H1 (cell line): Measurements from ENCODE around the gene TBX21. TPM values are rescaled to one million over a fixed set of nuclear protein-coding genes. Genes with fewer than 3 reads are reported as not detected.

Experiments
- CTCF ChIA-PET: fragments of 300-600 bp; sonication (Branson Sonifier 250); formaldehyde crosslinking; loops from one replicate; lab custom pipeline; 2021; ENCODE audit not compliant: partially characterized antibody; lab: Charles Lee
- POLR2A ChIA-PET: fragments of 300-600 bp; sonication (Branson Sonifier 250); formaldehyde crosslinking; loops from one replicate; lab custom pipeline; 2021; ENCODE audit warnings: inconsistent platforms; ENCODE audit not compliant: partially characterized antibody; lab: Charles Lee
- DNase-seq, 2 experiments: peaks; one replicate each; pipeline versions ENCODE4 v3.0.0 to v3.0.0-alpha.2; 2010 to 2022; ENCODE audit warnings: low spot score in 2 of 2, low read depth in 1 of 2, mixed read lengths in 1 of 2
- FAIRE-seq: peaks from 2 replicates; lab custom pipeline; 2011; peaks lifted over from hg19 to GRCh38; lab: Jason Lieb, UNC
- H2AFZ ChIP-seq: 2 replicates; pipeline ENCODE4 v1.8.1; 2012; ENCODE audit warnings: low read length, inconsistent platforms
- H2AK5ac ChIP-seq: 2 replicates; pipeline ENCODE4 v1.6.1; 2013; ENCODE audit warnings: low read depth, low read length
- H2BK120ac ChIP-seq: replicated peaks from 2 replicates; pipeline ENCODE3; 2013; ENCODE audit warnings: low read depth, low read length, inconsistent platforms
- H2BK12ac ChIP-seq: 2 replicates; pipeline ENCODE4 v1.6.1; 2013; ENCODE audit warnings: low read depth, low read length
- H2BK15ac ChIP-seq: 2 replicates; pipeline ENCODE4 v1.6.1; 2013; ENCODE audit warnings: low read length
- H2BK20ac ChIP-seq: 2 replicates; pipeline ENCODE4 v1.6.1; 2013; ENCODE audit warnings: low read length
- H2BK5ac ChIP-seq: 2 replicates; pipeline ENCODE4 v1.6.1; 2013; ENCODE audit warnings: low read depth, low read length
- H3K14ac ChIP-seq: 2 replicates; pipeline ENCODE4 v1.6.1; 2013; ENCODE audit warnings: inconsistent platforms; ENCODE audit not compliant: insufficient read length
- H3K18ac ChIP-seq: 2 replicates; pipeline ENCODE4 v1.6.1; 2013; ENCODE audit warnings: low read length; ENCODE audit errors: extremely low read depth
- H3K23ac ChIP-seq: 2 replicates; pipeline ENCODE4 v1.6.1; 2013; ENCODE audit warnings: inconsistent platforms; ENCODE audit not compliant: insufficient read length
- H3K23me2 ChIP-seq: 2 replicates; pipeline ENCODE4 v1.6.1; 2013; ENCODE audit warnings: low read depth, low read length
- H3K27ac ChIP-seq: 2 replicates; pipeline ENCODE4 v1.6.1; 2011; ENCODE audit warnings: low read depth, low read length, inconsistent platforms
- H3K27me3 ChIP-seq, 4 experiments: replicated peaks in 1 of 4; 1 replicate in 1 of 4; 2 replicates in 3 of 4; pipeline versions ENCODE4 v1.6.1 to v1.8.1; 2011 to 2013; ENCODE audit warnings: low read length in 3 of 4, mild to moderate bottlenecking in 3 of 4, inconsistent platforms in 2 of 4, mixed read lengths in 2 of 4, moderate library complexity in 1 of 4; ENCODE audit not compliant: control insufficient read depth in 3 of 4, insufficient read depth in 3 of 4; ENCODE audit errors: extremely low read depth in 1 of 4
- H3K36me3 ChIP-seq, 4 experiments: 2 replicates each; pipeline versions ENCODE4 v1.6.1 to v1.8.1; 2011 to 2013; ENCODE audit warnings: mild to moderate bottlenecking in 4 of 4, low read length in 3 of 4, moderate library complexity in 2 of 4, control low read depth in 1 of 4, inconsistent platforms in 1 of 4; ENCODE audit not compliant: insufficient read depth in 4 of 4, control insufficient read depth in 2 of 4
- H3K4ac ChIP-seq: replicated peaks from 2 replicates; pipeline ENCODE3; 2013; ENCODE audit warnings: low read length, low read depth, mixed read lengths, inconsistent platforms; ENCODE audit not compliant: insufficient read length
- H3K4me1 ChIP-seq, 4 experiments: replicated peaks in 1 of 4; 1 replicate in 1 of 4; 2 replicates in 3 of 4; pipeline versions ENCODE4 v1.6.1 to v1.8.1; 2011 to 2013; ENCODE audit warnings: low read length in 3 of 4, inconsistent platforms in 2 of 4, mixed read lengths in 1 of 4; ENCODE audit not compliant: insufficient read depth in 4 of 4, control insufficient read depth in 3 of 4
- H3K4me2 ChIP-seq, 2 experiments: 2 replicates each; pipeline versions ENCODE4 v1.6.1 to v1.8.1; 2011 to 2013; ENCODE audit warnings: low read depth in 2 of 2, low read length in 2 of 2, control low read depth in 1 of 2, inconsistent platforms in 1 of 2, mild to moderate bottlenecking in 1 of 2; ENCODE audit not compliant: insufficient read depth in 1 of 2
- H3K4me3 ChIP-seq, 4 experiments: fragments of 200-600, 300-600 bp in 1 of 4; sonication (generic), shearing (Covaris generic), sonication (Bioruptor Twin) in 1 of 4; 2 replicates each; pipeline versions ENCODE4 v1.5.1 to v1.8.1; 2011 to 2016; ENCODE audit warnings: low read length in 4 of 4, low read depth in 3 of 4, control low read depth in 2 of 4, inconsistent platforms in 2 of 4, mild to moderate bottlenecking in 2 of 4, mixed read lengths in 1 of 4, moderate library complexity in 1 of 4; ENCODE audit not compliant: insufficient read depth in 2 of 4; ENCODE audit errors: extremely low read depth in 1 of 4
- H3K56ac ChIP-seq: replicated peaks from 2 replicates; pipeline ENCODE3; 2013; ENCODE audit warnings: low read depth, mild to moderate bottlenecking, mixed read lengths, low read length, inconsistent platforms; ENCODE audit not compliant: insufficient read length
- H3K79me1 ChIP-seq: 2 replicates; pipeline ENCODE4 v1.6.1; 2013; ENCODE audit warnings: low read depth, low read length, control low read depth
- H3K79me2 ChIP-seq, 2 experiments: 2 replicates each; pipeline versions ENCODE4 v1.6.1 to v1.8.1; 2012 to 2013; ENCODE audit warnings: low read length in 2 of 2, mild to moderate bottlenecking in 2 of 2, inconsistent platforms in 1 of 2; ENCODE audit not compliant: insufficient read depth in 2 of 2, control insufficient read depth in 1 of 2
- H3K9ac ChIP-seq, 4 experiments: replicated peaks in 1 of 4; 1 replicate in 1 of 4; 2 replicates in 3 of 4; pipeline versions ENCODE4 v1.6.1 to v1.8.1; 2011 to 2013; ENCODE audit warnings: low read depth in 3 of 4, low read length in 3 of 4, control low read depth in 2 of 4, mild to moderate bottlenecking in 2 of 4, moderate library complexity in 2 of 4, inconsistent platforms in 1 of 4; ENCODE audit errors: extremely low read depth in 1 of 4
- H3K9me3 ChIP-seq, 2 experiments: 2 replicates each; pipeline versions ENCODE4 v1.6.1 to v1.8.1; 2012 to 2013; ENCODE audit warnings: mild to moderate bottlenecking in 2 of 2, moderate library complexity in 2 of 2, control low read depth in 1 of 2, inconsistent platforms in 1 of 2, low read depth in 1 of 2, low read length in 1 of 2, mixed read lengths in 1 of 2; ENCODE audit not compliant: insufficient read depth in 2 of 2
- H4K20me1 ChIP-seq, 2 experiments: replicated peaks in 1 of 2; 2 replicates each; pipeline versions ENCODE3 to v1.8.1; 2011 to 2013; ENCODE audit warnings: inconsistent platforms in 2 of 2, low read length in 2 of 2, mild to moderate bottlenecking in 1 of 2; ENCODE audit not compliant: insufficient read depth in 2 of 2, control insufficient read depth in 1 of 2
- H4K5ac ChIP-seq: 2 replicates; pipeline ENCODE4 v1.6.1; 2013; ENCODE audit warnings: low read length, low read depth, mixed read lengths, inconsistent platforms; ENCODE audit not compliant: insufficient read length
- H4K8ac ChIP-seq: 2 replicates; pipeline ENCODE4 v1.8.0; 2013; ENCODE audit warnings: mild to moderate bottlenecking, moderate library complexity, low read length, inconsistent platforms; ENCODE audit not compliant: insufficient read depth; ENCODE audit errors: extremely low read depth
- H4K91ac ChIP-seq: replicated peaks from 2 replicates; pipeline ENCODE3; 2013; ENCODE audit warnings: low read length, mixed read lengths, inconsistent platforms; ENCODE audit not compliant: insufficient read length
- BCL11A ChIP-seq, 2 experiments: IDR thresholded peaks; one replicate each; pipeline ENCODE4 v1.6.1; 2011; ENCODE audit warnings: low read depth in 2 of 2, low read length in 2 of 2, mild to moderate bottlenecking in 2 of 2
- CTBP2 ChIP-seq: IDR thresholded peaks from 2 replicates; pipeline ENCODE4 v1.7.0; 2011; ENCODE audit warnings: borderline replicate concordance, mild to moderate bottlenecking, moderate library complexity, mixed read lengths, low read length; ENCODE audit not compliant: insufficient read depth, insufficient read length
- FOSL1 ChIP-seq: IDR thresholded peaks from 2 replicates; pipeline ENCODE4 v1.6.1; 2011; ENCODE audit warnings: mild to moderate bottlenecking, low read depth, low read length, moderate library complexity; ENCODE audit not compliant: insufficient read depth
- KDM1A ChIP-seq: fragments of 200-600, 300-600 bp; sonication (generic); IDR thresholded peaks from 2 replicates; pipeline ENCODE4 v1.7.1; 2016; ENCODE audit warnings: mild to moderate bottlenecking, low read length, borderline replicate concordance
- POU5F1 ChIP-seq: IDR thresholded peaks from 2 replicates; pipeline ENCODE4 v1.6.1; 2011; ENCODE audit warnings: low read depth, mild to moderate bottlenecking, low read length, moderate library complexity
- TAF7 ChIP-seq: optimal IDR thresholded peaks from 2 replicates; pipeline ENCODE3; 2011; ENCODE audit warnings: low read depth, mild to moderate bottlenecking, inconsistent platforms, low read length, moderate library complexity, borderline replicate concordance
- WGBS, 2 experiments: shearing (Covaris generic) in 1 of 2; methylation state at CpG; one replicate each; pipeline versions ENCODE4 v1.1.6 to v1.1.7; 2013 to 2015; ENCODE audit warnings: low lambda C conversion rate in 2 of 2, mixed read lengths in 2 of 2, inconsistent platforms in 1 of 2, low coverage in 1 of 2, missing lambda C conversion rate in 1 of 2; ENCODE audit not compliant: insufficient replicate concordance in 2 of 2, insufficient coverage in 1 of 2, insufficient read length in 1 of 2; ENCODE audit errors: extremely low coverage in 1 of 2, missing lambda C conversion rate in 1 of 2; 5-methylcytosine and 5-hydroxymethylcytosine counted together
- polyA plus RNA-seq, 7 experiments: library from polyadenylated mRNA; depleted of rRNA in 3 of 7; stranded (reverse) in 5 of 7; unstranded in 2 of 7; fragments of >200 nt in 5 of 7; fragments of 200-250 nt in 2 of 7; gene quantifications; 1 replicate in 5 of 7; 2 replicates in 1 of 7; 4 replicates in 1 of 7; pipeline versions ENCODE4 v1.2.1 to v1.2.3, GENCODE V29; 2011 to 2013; ENCODE audit warnings: missing spikeins in 2 of 7, mixed read lengths in 2 of 7
- total RNA-seq: library from RNA; stranded (reverse); fragmentation: NEBNext Ultra II Directional; extraction: Animal tissue kit (Norgen Biotek cat#: 25700); gene quantifications from 2 replicates; pipeline ENCODE4 v1.2.1, GENCODE V29; 2021
- TF ChIP-seq, protein P1 (sequence below), 3 experiments: IDR thresholded peaks; 1 replicate in 2 of 3; 2 replicates in 1 of 3; pipeline versions ENCODE4 v1.5.1 to v1.6.1; 2011; ENCODE audit warnings: low read length in 3 of 3, mild to moderate bottlenecking in 3 of 3, inconsistent platforms in 2 of 3, low read depth in 1 of 3, moderate library complexity in 1 of 3; ENCODE audit not compliant: insufficient read depth in 1 of 3; ENCODE audit errors: control extremely low read depth in 1 of 3

TBX21 gene
- total and polyA plus RNA-seq, 2 of the 8 experiments (the other 6 are each of a cell fraction or from before 2014, with no cell fraction given): not detected

DNA sequence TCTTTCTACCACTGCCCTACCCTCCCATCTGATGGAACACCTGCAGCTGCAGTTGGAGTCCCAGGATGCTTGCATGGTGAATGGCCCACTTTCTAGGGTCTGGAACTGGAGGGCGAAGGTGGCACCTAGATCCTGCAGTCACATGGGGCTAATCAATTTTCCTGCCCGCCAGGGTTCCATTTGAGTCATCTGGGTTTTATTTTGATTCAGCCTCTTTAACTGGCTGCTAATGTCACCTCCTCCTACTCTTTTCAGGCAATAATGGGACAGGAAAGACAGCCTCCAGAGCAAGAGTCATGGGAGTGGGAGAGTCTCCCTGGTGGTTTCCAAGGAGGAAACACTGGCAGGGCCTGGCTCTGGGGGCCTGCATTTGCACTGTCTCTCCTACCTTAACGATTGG lies 42.9 kb upstream of the TBX21 start:
- H2BK12ac ChIP-seq: no peak overlapping the region
- no peaks in the 10 kb centered on the region for H3K27me3 ChIP-seq
- no peaks in the 10 kb centered on the region; a peak in 1 of 4 replicates for H3K79me2 ChIP-seq
- no peak overlapping the region for H3K18ac ChIP-seq
- H4K20me1 ChIP-seq: no peaks in the 10 kb centered on the region
- peaks cover 0 to 8% (median 0%) of the 10 kb centered on the region in 4 experiments; a peak in 2 of 8 replicates for H3K36me3 ChIP-seq
- H2BK20ac ChIP-seq: no peak overlapping the region
- TF ChIP-seq KDM1A (no peak), POU5F1 (no peak), TAF7 (no peak), BCL11A (IDR thresholded peaks at IDR 0.05; ENCODE audit: low read depth in 2 of 2, low read length in 2 of 2) (no peak), FOSL1 (no peak), CTBP2 (no peak)
- TF ChIP-seq, protein P1, sequence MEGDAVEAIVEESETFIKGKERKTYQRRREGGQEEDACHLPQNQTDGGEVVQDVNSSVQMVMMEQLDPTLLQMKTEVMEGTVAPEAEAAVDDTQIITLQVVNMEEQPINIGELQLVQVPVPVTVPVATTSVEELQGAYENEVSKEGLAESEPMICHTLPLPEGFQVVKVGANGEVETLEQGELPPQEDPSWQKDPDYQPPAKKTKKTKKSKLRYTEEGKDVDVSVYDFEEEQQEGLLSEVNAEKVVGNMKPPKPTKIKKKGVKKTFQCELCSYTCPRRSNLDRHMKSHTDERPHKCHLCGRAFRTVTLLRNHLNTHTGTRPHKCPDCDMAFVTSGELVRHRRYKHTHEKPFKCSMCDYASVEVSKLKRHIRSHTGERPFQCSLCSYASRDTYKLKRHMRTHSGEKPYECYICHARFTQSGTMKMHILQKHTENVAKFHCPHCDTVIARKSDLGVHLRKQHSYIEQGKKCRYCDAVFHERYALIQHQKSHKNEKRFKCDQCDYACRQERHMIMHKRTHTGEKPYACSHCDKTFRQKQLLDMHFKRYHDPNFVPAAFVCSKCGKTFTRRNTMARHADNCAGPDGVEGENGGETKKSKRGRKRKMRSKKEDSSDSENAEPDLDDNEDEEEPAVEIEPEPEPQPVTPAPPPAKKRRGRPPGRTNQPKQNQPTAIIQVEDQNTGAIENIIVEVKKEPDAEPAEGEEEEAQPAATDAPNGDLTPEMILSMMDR (IDR thresholded peaks at IDR 0.05; ENCODE audit: control extremely low read depth in 1 of 3, insufficient read depth in 1 of 3, low read depth in 1 of 3, low read length in 3 of 3): no peak
- TF ChIP-seq, all 59 proteins: peak for 0
- Histone ChIP-seq H3K4me2 (no peak overlapping the region), H3K27ac (no peak overlapping the region), H3K23ac (no peak overlapping the region), H4K5ac (no peak overlapping the region), H3K9ac (no peak overlapping the region), H3K4me1 (peaks cover 17 to 22% (median 19%) of the 10 kb centered on the region in 4 experiments), H3K4me3 (no peak overlapping the region), H3K23me2 (peaks cover 8% of the 10 kb centered on the region), H2AK5ac (no peak overlapping the region), H2AFZ (no peak overlapping the region), H4K8ac (no peak overlapping the region), H3K14ac (no peak overlapping the region), H2BK120ac (no peak overlapping the region), H2BK15ac (no peak overlapping the region), H2BK5ac (no peak overlapping the region), H3K4ac (no peak overlapping the region), H4K91ac (no peak overlapping the region), H3K56ac (no peak overlapping the region), H3K79me1 (no peaks in the 10 kb centered on the region), H3K9me3 (no peaks in the 10 kb centered on the region)
- no peak for FAIRE-seq
- CTCF ChIA-PET: interaction anchor here (4.5 kb wide), 1 partner anchor 10 kb away, joined by 36 read pairs; no protein-coding TSS in a partner anchor
- DNase-seq: no peak
- POLR2A ChIA-PET: interaction anchor here (1.2 to 41.8 kb wide), 2 partner anchors 18 to 24 kb away, joined by 4 to 1575 read pairs; partner anchors contain the start of gene KPNB1
- WGBS, 2 experiments: 89% methylated on average over 3 of the region's 3 CpGs; no CpG with 5 or more reads in 1 of the 2 experiments
